ENCODE measurements around the gene IGDCC3.

IGDCC3 gene

GRCh38 chr15:65376767-65377104, 1.1 kb downstream of the IGDCC3 start:
- in situ Hi-C loops (cut with HindIII; ENCODE audit: low pct_ligation_motif_present, low pct_unique_long_range_greater_than_20kb, low sequenced_read_pairs) = no loop called here
- no peak for DNase-seq

GRCh38 chr15:65375871-65376607, 1.8 kb downstream of the IGDCC3 start:
- DNase-seq = no peak
- in situ Hi-C loops (cut with HindIII; ENCODE audit: low pct_ligation_motif_present, low pct_unique_long_range_greater_than_20kb, low sequenced_read_pairs) = no loop called here

- in situ Hi-C loops (cut with HindIII; ENCODE audit: low pct_ligation_motif_present, low pct_unique_long_range_greater_than_20kb, low sequenced_read_pairs) = no loop called here
- DNase-seq = no peak
These were observed 2.9 kb downstream of the IGDCC3 start for GRCh38 chr15:65374821-65375401.

- in situ Hi-C loops (cut with HindIII; ENCODE audit: low pct_ligation_motif_present, low pct_unique_long_range_greater_than_20kb, low sequenced_read_pairs) = no loop called here
- no peak for DNase-seq
These were observed 3.5 kb downstream of the IGDCC3 start for GRCh38 chr15:65374334-65374733.

- DNase-seq = no peak
- in situ Hi-C loops (cut with HindIII; ENCODE audit: low pct_ligation_motif_present, low pct_unique_long_range_greater_than_20kb, low sequenced_read_pairs) = no loop called here
These were observed 4.6 kb downstream of the IGDCC3 start for GRCh38 chr15:65373163-65373651.

GRCh38 chr15:65372787-65373067, 5.1 kb downstream of the IGDCC3 start:
- in situ Hi-C loops (cut with HindIII; ENCODE audit: low pct_ligation_motif_present, low pct_unique_long_range_greater_than_20kb, low sequenced_read_pairs) = no loop called here

GRCh38 chr15:65371976-65372786, 5.6 kb downstream of the IGDCC3 start:
- in situ Hi-C loops (cut with HindIII; ENCODE audit: low pct_ligation_motif_present, low pct_unique_long_range_greater_than_20kb, low sequenced_read_pairs) = no loop called here
- no peak for DNase-seq

More at GRCh38 chr15:65372787-65373067, 5.1 kb downstream of the IGDCC3 start:
- no peak for DNase-seq

- in situ Hi-C loops (cut with HindIII; ENCODE audit: low pct_ligation_motif_present, low pct_unique_long_range_greater_than_20kb, low sequenced_read_pairs) = no loop called here
- DNase-seq = no peak
These were observed 6.9 kb downstream of the IGDCC3 start for GRCh38 chr15:65370885-65371284.

GRCh38 chr15:65369651-65370050, 8.2 kb downstream of the IGDCC3 start:
- no peak for DNase-seq
- in situ Hi-C loops (cut with HindIII; ENCODE audit: low pct_ligation_motif_present, low pct_unique_long_range_greater_than_20kb, low sequenced_read_pairs) = no loop called here

- in situ Hi-C loops (cut with HindIII; ENCODE audit: low pct_ligation_motif_present, low pct_unique_long_range_greater_than_20kb, low sequenced_read_pairs) = no loop called here
- no peak for DNase-seq
These were observed 8.6 kb downstream of the IGDCC3 start for GRCh38 chr15:65369212-65369547.

GRCh38 chr15:65368302-65369211, 9.2 kb downstream of the IGDCC3 start:
- in situ Hi-C loops (cut with HindIII; ENCODE audit: low pct_ligation_motif_present, low pct_unique_long_range_greater_than_20kb, low sequenced_read_pairs) = no loop called here

GRCh38 chr15:65366122-65366892, 11.5 kb downstream of the IGDCC3 start:
- in situ Hi-C loops (cut with HindIII; ENCODE audit: low pct_ligation_motif_present, low pct_unique_long_range_greater_than_20kb, low sequenced_read_pairs) = no loop called here
- no peak for DNase-seq

More at GRCh38 chr15:65368302-65369211, 9.2 kb downstream of the IGDCC3 start:
- DNase-seq = no peak

GRCh38 chr15:65365229-65365628, 12.6 kb downstream of the IGDCC3 start:
- no peak for DNase-seq
- in situ Hi-C loops (cut with HindIII; ENCODE audit: low pct_ligation_motif_present, low pct_unique_long_range_greater_than_20kb, low sequenced_read_pairs) = no loop called here

GRCh38 chr15:65363766-65364165, 14.0 kb downstream of the IGDCC3 start:
- in situ Hi-C loops (cut with HindIII; ENCODE audit: low pct_ligation_motif_present, low pct_unique_long_range_greater_than_20kb, low sequenced_read_pairs) = no loop called here
- no peak for DNase-seq

- DNase-seq = no peak
- in situ Hi-C loops (cut with HindIII; ENCODE audit: low pct_ligation_motif_present, low pct_unique_long_range_greater_than_20kb, low sequenced_read_pairs) = no loop called here
These were observed 14.5 kb downstream of the IGDCC3 start for GRCh38 chr15:65363306-65363705.

- no peak for DNase-seq
- in situ Hi-C loops (cut with HindIII; ENCODE audit: low pct_ligation_motif_present, low pct_unique_long_range_greater_than_20kb, low sequenced_read_pairs) = no loop called here
These were observed 15.3 kb downstream of the IGDCC3 start for GRCh38 chr15:65362491-65362890.

- in situ Hi-C loops (cut with HindIII; ENCODE audit: low pct_ligation_motif_present, low pct_unique_long_range_greater_than_20kb, low sequenced_read_pairs) = no loop called here
- no peak for DNase-seq
These were observed 15.9 kb downstream of the IGDCC3 start for GRCh38 chr15:65361708-65362459.

All from ACHN (cell line).